LNCAP (cell line): ENCODE measurements around the gene ADAMTS4.

Experiments
- CTCF ChIP-seq: fragments of 450-650 bp; IDR thresholded peaks from 2 replicates; pipeline ENCODE4 v1.5.1; 2017; ENCODE audit warnings: mild to moderate bottlenecking

The ADAMTS4 gene

GRCh38 chr1:161198897-161199431 lies at the start of gene ADAMTS4:
Gene ADAMTS4, minus strand, starts transcription at chr1:161199054. Its CDS starts 427 bp downstream, at chr1:161198627.
- TF ChIP-seq CTCF: no peak

GRCh38 chr1:161244888-161245287 lies 46.0 kb upstream of the ADAMTS4 start:
- TF ChIP-seq CTCF: no peak

GRCh38 chr1:161242313-161242712 lies 43.5 kb upstream of the ADAMTS4 start:
- no peak for TF ChIP-seq CTCF

GRCh38 chr1:161241682-161242081 lies 42.8 kb upstream of the ADAMTS4 start:
- TF ChIP-seq CTCF: no peak

GRCh38 chr1:161238039-161238473 lies 39.2 kb upstream of the ADAMTS4 start, which contains the start of gene NR1I3:
Gene NR1I3, minus strand, starts transcription at chr1:161238203. Its CDS starts 1,638 bp downstream, at chr1:161236565.
- TF ChIP-seq CTCF: no peak

- TF ChIP-seq CTCF: no peak
These were observed 37.3 kb upstream of the ADAMTS4 start for GRCh38 chr1:161235957-161236775.

GRCh38 chr1:161233102-161233501 lies 34.2 kb upstream of the ADAMTS4 start:
- TF ChIP-seq CTCF: no peak
